Epithelial cell of proximal tubule (primary cell): ENCODE measurements around the gene GTF3C1. TPM values are rescaled to one million over a fixed set of nuclear protein-coding genes. Genes with fewer than 3 reads are reported as not detected.

Experiments
- DNase-seq: peaks from one replicate; pipeline ENCODE4 v3.0.0-alpha.2; 2011; ENCODE audit warnings: low read depth
- H3K4me3 ChIP-seq: 2 replicates; pipeline ENCODE4 v1.5.1; 2011; ENCODE audit warnings: low read depth, mild to moderate bottlenecking, low read length
- CTCF ChIP-seq: conservative IDR thresholded peaks from 2 replicates; pipeline ENCODE4 v1.5.1; 2012; ENCODE audit warnings: low read depth, mild to moderate bottlenecking, low read length
- total RNA-seq: library from RNA; depleted of rRNA; stranded (reverse); fragments of >200 nt; gene quantifications from 2 replicates; pipeline ENCODE4 v1.2.3, GENCODE V29; 2015

Gene GTF3C1
- total RNA-seq, 1 donor from 2014 or later: 73.2 TPM

- TF ChIP-seq CTCF: no peak
- H3K4me3 ChIP-seq: no peak overlapping the region
- DNase-seq: no peak
Observed at GRCh38 chr16:27595475-27595874, 45.8 kb upstream of the GTF3C1 start.

GRCh38 chr16:27591837-27592236, 42.1 kb upstream of the GTF3C1 start:
- no peak for DNase-seq
- H3K4me3 ChIP-seq: no peak overlapping the region
- TF ChIP-seq CTCF: no peak

- no peak for TF ChIP-seq CTCF
Observed at GRCh38 chr16:27588057-27588456, 38.3 kb upstream of the GTF3C1 start.

GRCh38 chr16:27586711-27587110, 37.0 kb upstream of the GTF3C1 start:
- no peak for DNase-seq
- no peak overlapping the region for H3K4me3 ChIP-seq
- no peak for TF ChIP-seq CTCF

More at GRCh38 chr16:27588057-27588456, 38.3 kb upstream of the GTF3C1 start:
- H3K4me3 ChIP-seq: no peak overlapping the region
- no peak for DNase-seq

GRCh38 chr16:27585200-27585599, 35.5 kb upstream of the GTF3C1 start:
- no peak for TF ChIP-seq CTCF
- no peak for DNase-seq
- H3K4me3 ChIP-seq: no peak overlapping the region

- DNase-seq: no peak
- no peak overlapping the region for H3K4me3 ChIP-seq
- no peak for TF ChIP-seq CTCF
Observed at GRCh38 chr16:27583634-27584033, 33.9 kb upstream of the GTF3C1 start.

GRCh38 chr16:27582883-27583282, 33.2 kb upstream of the GTF3C1 start:
- DNase-seq: no peak
- no peak for TF ChIP-seq CTCF

More at GRCh38 chr16:27582883-27583282, 33.2 kb upstream of the GTF3C1 start:
- no peak overlapping the region for H3K4me3 ChIP-seq
